GM18870 (cell line): ENCODE data around the gene EMP3.
"Not testable (repeated sequence)": the region's sequence is repeated elsewhere in the genome, so short reads cannot be mapped to it uniquely, and the experiment has no call there.

Experiments used
- ATAC-seq: cut with Tn5 transposase; IDR thresholded peaks from one replicate; pipeline ENCODE4 v1.9.1; 2021; ENCODE audit warnings: moderate library complexity; ENCODE audit not compliant: unreplicated experiment

The EMP3 gene

GRCh38 chr19:48315712-48316111 lies 9.6 kb upstream of the EMP3 start:
- no peak for ATAC-seq

- not testable (repeated sequence) for ATAC-seq
These were observed 7.7 kb upstream of the EMP3 start for GRCh38 chr19:48317708-48317960.

- no peak for ATAC-seq
These were observed 6.9 kb upstream of the EMP3 start for GRCh38 chr19:48318286-48318987.

DNA sequence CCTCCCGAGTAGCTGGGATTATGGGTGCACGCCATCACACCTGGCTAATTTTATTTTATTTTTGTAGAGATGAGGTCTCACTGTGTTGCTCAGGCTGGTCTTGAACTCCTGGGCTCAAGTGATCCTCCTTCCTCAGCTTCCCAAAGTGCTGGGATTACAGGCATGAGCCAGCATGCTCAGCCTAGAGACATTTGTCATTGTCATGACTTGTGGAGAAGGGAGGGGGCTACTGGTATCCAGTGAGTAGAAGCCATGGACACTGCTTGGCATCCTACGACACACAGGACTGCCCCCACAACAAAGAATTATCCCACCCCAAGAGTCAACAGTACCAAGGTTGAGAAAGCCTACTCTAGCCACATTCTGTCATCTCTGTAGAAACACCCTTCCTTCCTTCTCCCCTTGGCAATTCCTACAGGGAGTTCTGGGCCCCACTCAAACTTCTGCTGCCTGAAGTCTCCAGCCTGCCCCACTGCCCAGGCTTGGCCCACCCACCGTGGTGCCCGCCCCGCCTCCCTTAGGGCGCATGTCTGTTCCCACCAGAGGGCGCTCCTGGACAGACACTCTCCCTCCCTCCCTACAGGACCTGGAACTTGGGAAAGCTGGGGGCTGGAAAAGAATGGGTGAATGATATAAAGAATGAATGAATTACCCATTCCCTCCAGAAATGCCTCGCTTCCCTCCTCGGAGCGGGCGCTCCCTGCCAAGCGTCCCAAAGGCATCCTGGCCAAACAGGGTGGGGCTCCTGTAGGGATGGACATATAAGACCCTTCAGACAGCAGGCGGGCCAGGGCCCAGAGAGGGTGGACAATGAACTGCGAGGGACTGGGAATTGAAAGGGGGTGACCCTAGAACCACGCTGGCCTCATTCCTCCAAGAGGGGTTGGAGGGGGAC lies 5.5 kb upstream of the EMP3 start:
- ATAC-seq: no peak

- peak; percentile 30 for ATAC-seq
These were observed 4.1 kb upstream of the EMP3 start for GRCh38 chr19:48321372-48321621.

DNA sequence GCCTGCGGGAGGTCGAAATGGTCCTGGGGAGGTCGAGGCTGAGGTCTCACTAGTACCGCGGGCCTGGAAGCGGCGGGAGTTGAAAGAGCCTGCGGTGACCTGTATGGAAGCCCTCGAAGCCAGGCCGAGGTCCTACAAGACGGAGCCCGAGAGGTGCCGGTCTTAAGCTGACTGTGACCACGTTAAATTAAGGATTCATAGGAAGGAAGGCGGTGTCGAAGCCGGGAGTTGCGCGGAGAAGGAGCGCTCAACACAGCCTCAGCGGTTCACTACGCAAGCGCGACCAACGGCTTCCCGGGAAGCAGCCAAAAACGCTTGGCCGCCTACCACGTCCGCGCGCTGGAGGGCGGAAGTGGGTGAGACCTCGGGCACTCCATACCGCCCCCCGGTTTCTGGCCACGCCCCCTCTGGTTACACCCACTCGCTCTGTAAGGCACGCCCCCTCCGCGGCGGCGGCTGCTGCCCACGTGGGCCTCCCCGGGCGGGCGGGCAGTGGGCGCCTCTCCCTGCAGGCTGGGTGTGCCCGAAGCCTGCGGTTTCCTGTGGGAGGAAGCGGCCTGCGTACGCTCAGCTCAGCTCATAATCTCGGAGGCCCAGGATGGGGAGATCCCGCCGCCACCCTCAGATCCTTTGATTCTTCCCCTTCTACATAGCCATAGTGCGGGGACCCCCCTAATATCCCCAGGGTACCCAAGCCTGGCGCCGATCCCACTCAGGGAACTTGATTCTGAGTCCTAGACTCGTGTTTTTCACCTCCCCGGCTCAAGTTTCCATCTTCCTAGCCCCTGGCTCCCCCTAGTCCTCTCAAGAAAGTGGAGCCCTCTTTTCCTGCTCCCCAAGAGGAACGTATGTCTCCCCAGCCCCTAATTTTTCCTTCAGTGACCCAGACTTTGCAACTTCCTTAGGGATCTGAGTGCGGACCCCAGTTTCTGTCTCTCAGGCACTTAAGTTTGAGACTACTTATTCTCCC lies 3.4 kb upstream of the EMP3 start:
- peak; percentile 58 for ATAC-seq

- ATAC-seq: no peak
These were observed 4.0 kb downstream of the EMP3 start for GRCh38 chr19:48329167-48329891.

DNA sequence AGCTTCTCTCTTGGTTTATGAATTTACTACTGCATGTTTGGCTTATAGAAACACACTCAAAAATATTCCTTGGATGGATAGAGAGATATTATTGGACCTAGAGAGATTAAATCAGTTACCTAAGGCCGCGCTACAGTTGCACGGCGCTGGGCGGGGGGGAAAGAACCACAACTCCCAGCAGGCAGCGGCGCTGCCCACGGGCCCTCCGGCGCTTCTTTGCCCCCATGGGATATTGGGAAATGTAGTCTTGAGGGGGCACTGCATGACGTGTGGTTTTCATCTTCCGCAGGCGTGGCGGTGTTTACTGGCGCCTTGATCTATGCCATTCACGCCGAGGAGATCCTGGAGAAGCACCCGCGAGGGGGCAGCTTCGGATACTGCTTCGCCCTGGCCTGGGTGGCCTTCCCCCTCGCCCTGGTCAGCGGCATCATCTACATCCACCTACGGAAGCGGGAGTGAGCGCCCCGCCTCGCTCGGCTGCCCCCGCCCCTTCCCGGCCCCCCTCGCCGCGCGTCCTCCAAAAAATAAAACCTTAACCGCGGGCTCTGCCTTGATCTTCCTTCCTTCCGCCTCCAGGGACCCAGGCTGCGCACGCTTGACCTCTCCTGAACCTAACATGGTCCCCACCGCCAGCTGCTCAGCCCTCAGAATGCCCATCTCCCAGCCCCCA lies 4.8 kb downstream of the EMP3 start:
- ATAC-seq: no peak

GRCh38 chr19:48332351-48332661 lies 7.0 kb downstream of the EMP3 start:
- ATAC-seq: no peak

DNA sequence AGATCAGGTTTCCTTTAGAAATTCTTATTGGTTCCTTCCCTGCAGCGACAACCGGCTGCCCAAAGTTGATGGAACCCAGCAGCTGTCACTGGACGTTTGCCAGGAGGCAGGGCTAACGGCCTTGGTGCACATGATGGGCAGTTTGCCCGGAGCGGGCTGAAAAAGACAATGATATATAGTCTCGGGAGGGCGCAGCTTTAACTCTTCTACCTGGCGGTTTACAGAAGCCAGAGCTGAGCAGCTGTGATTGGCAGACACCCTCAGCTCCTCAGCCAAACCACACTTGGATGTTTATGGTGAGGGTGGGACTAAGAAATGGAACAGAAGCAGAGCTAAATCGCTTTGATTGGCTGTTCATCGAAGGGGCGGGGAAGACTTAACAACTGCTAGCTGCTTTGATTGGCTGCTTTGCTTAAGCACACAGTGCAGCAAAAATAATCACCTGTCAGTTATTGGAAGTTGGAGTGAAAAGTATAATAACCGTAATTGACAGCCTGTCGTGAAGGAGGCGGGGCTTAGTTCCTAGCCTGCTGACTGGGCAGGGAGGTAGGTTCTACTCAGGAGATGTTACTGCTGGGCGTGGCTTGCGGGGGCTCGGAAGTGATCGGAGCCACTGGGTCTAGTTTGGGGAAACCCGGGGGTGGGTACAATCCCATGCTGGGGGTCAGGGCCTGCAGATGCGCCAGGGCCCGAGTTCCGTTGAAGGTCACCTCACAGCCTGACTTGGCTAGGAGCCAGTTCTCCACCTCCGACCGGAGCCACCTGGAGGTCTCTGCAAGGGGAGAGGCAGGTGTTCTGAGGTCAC lies 7.5 kb downstream of the EMP3 start:
- peak; percentile 76 for ATAC-seq

DNA sequence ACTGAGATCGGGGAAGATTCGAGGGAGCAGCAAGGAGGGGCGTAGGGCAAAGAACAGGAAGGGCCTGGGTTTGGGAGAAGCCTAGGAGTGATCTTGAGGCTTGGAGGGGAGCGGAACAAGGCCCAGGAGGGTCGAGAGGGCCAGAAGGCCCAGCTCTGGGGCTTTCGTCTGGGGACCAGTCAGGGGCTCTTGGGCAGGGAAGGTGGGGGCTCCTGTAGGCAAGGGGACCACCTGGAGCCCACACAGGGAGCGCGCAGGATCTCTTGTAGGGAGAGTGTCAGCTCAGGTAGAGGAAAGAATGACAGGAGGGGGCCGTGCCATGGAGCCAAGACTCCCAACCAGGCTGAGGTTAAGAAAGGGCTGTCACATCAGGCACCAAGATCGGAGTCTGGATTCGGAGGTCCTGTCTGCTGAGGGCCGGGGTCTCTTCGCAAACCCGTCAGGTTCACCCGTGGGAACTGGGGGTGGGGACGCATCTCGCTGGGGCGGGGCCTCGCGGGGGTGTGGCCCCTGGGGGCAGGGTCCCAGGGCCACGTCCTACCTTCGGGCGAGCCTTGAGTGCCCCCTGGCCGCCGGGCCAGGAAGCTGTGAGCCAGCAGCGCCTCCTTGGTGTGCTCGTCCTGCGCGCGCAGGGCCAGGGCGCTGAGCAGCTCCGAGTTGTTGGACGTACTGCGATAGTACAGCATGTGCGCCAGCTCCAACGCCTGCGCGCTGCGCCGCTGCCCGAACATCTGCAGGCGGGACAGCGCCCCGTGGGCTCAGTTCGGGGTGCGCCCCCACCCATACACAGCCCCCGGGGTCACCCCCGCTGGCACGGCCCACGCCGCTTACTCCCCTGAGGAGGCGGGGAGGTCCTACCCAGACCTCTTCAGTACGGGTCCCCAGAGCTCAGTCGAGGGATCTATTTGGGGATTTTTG lies 8.4 kb downstream of the EMP3 start:
- no peak for ATAC-seq

GRCh38 chr19:48338253-48338755 lies 13.0 kb downstream of the EMP3 start:
- no peak for ATAC-seq

DNA sequence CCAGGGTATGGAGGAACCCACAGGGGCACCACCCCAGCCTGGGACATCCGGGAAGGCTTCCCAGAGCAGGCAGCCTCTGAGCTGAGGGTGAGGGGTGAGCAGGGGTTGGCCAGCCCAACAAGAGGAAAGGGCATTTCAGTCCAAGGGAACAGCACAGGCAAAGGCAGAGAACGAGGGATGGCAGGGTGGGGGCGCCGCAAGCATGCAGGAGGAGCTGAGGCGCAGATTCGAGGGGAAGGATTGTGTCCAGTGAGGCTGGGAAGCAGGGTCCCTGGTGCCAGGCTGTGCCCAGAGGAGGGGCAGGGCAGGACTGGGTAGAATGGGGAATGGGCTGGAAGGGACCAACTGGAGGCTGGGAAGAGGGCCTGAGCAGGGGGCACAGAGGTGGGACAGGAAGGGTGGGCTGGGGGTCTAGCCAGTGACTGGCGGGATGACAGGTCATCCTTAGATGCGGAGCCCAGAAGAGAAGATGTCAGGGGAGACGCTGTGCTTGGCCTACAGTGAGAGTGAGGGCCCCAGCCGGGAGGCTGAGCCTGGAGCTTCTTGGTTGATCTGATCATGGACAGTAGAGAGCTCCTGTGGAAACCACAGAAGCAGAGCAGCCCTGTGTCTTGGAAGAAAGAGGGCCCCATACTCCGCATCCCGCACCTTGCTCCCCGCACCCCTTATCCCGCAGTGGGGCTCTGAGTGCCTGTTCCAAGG lies 13.6 kb downstream of the EMP3 start:
- no peak for ATAC-seq

GRCh38 chr19:48340995-48341394 lies 15.6 kb downstream of the EMP3 start:
- ATAC-seq: no peak

- ATAC-seq: no peak
These were observed 16.4 kb downstream of the EMP3 start for GRCh38 chr19:48341515-48342413.

DNA sequence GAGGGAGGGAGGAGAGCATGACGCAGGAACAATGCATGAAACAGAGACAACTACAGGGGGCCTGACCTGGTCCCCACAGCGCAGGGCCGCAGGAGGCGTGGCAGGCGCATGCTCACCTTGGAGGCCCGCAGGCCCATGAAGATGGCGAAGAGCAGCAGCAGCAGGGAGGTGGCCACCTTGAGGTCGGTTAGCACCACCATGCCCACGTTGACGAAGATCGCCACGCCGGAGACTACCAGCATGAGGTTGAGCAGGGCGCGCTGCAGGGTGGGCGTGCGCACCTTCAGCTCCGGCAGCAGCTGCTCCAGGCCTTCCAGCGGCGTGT lies 17.0 kb downstream of the EMP3 start:
- ATAC-seq: no peak
